HG02571 (cell line): ENCODE measurements around the gene LLGL2.
"Not testable (repeated sequence)": the region's sequence is repeated elsewhere in the genome, so short reads cannot be mapped to it uniquely, and the experiment has no call there.

Source experiments
- ATAC-seq: cut with Tn5 transposase; IDR thresholded peaks from one replicate; pipeline ENCODE4 v1.9.1; 2021; ENCODE audit warnings: mild to moderate bottlenecking, moderate library complexity; ENCODE audit not compliant: unreplicated experiment

Gene LLGL2

GRCh38 chr17:75566834-75567233 is 41.3 kb downstream of the LLGL2 start:
- ATAC-seq: no peak

GRCh38 chr17:75568412-75569255 is 43.1 kb downstream of the LLGL2 start:
- ATAC-seq: no peak

GRCh38 chr17:75570034-75570676 is 44.7 kb downstream of the LLGL2 start:
- ATAC-seq: no peak

GRCh38 chr17:75570772-75571171 is 45.3 kb downstream of the LLGL2 start:
- no peak for ATAC-seq

GRCh38 chr17:75571197-75571884 is 45.8 kb downstream of the LLGL2 start:
- ATAC-seq: no peak

- no peak for ATAC-seq
These were observed 46.4 kb downstream of the LLGL2 start for GRCh38 chr17:75571885-75572215.

- ATAC-seq: no peak
These were observed 47.4 kb downstream of the LLGL2 start for GRCh38 chr17:75572713-75573539.

- no peak for ATAC-seq
These were observed 48.1 kb downstream of the LLGL2 start for GRCh38 chr17:75573540-75573957.

GRCh38 chr17:75573994-75574393 is 48.5 kb downstream of the LLGL2 start:
- ATAC-seq: no peak

GRCh38 chr17:75574404-75575036 is 49.0 kb downstream of the LLGL2 start:
- no peak for ATAC-seq

GRCh38 chr17:75575197-75575596 is 49.7 kb downstream of the LLGL2 start:
- no peak for ATAC-seq

- no peak for ATAC-seq
These were observed 50.2 kb downstream of the LLGL2 start for GRCh38 chr17:75575728-75576127.

- ATAC-seq: no peak
These were observed 51.2 kb downstream of the LLGL2 start for GRCh38 chr17:75576661-75577060.

- not testable (repeated sequence) for ATAC-seq
These were observed 55.7 kb downstream of the LLGL2 start for GRCh38 chr17:75581121-75581725.

GRCh38 chr17:75583197-75583596 is 57.7 kb downstream of the LLGL2 start:
- ATAC-seq: not testable (repeated sequence)

- no peak for ATAC-seq
These were observed 59.3 kb downstream of the LLGL2 start for GRCh38 chr17:75584849-75585175.

GRCh38 chr17:75587675-75588595 is 62.4 kb downstream of the LLGL2 start, which contains the start of gene MYO15B:
Gene MYO15B, plus strand, starts transcription at chr17:75587800. Its CDS starts 258 bp downstream, at chr17:75588058.
- ATAC-seq: no peak

GRCh38 chr17:75588596-75589011 is 63.1 kb downstream of the LLGL2 start:
- no peak for ATAC-seq
